ENCODE results near the gene OR52M1.

- no peak for TF ChIP-seq CTCF (conservative IDR thresholded peaks at IDR 0.05; ENCODE audit: low read length)
- TF ChIP-seq EZH2phosphoT487 (IDR thresholded peaks at IDR 0.05; ENCODE audit: borderline replicate concordance, low read depth, low read length): no peak
These were observed 48.3 kb upstream of the OR52M1 start for GRCh38 chr11:4496557-4497248.
